Measurements from ENCODE around the gene KRTAP13-2. TPM values are rescaled to one million over a fixed set of nuclear protein-coding genes. Genes with fewer than 3 reads are reported as not detected.

KRTAP13-2 gene
- total RNA-seq, 1 experiment from 2014 or later: not detected

DNA sequence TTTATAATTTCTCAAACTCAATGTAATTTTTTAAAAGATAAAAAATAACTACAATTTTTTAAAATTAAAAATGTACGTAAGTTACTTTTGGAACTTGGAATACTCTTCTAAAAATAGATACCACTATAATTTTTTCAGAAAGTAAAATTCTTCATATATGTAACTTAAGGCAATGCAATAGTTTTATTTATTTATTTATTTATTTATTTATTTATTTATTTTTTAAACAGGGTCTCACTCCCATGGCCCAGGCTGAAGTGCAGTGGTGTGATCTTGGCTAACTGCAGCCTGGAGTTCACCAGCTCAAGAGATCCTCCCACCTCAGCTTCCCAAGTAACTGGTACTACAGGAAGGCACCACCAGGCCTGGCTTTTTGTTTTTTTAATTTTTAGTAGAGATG lies 20.5 kb downstream of the KRTAP13-2 start:
- Mint-ChIP-seq H3K4me1 (ENCODE audit: low read depth, unreplicated experiment) (no peaks in the 10 kb centered on the region), H3K36me3 (ENCODE audit: insufficient read depth, unreplicated experiment) (no peaks in the 10 kb centered on the region), H3K27me3 (ENCODE audit: unreplicated experiment) (peaks cover 18% of the 10 kb centered on the region), H3K27ac (ENCODE audit: unreplicated experiment) (no peak overlapping the region), H3K9me3 (ENCODE audit: low read depth, unreplicated experiment) (peaks cover 3% of the 10 kb centered on the region), H3K4me3 (ENCODE audit: low read depth, unreplicated experiment) (no peak overlapping the region)
- BruUV-seq (replicated peaks): no TSS peak
- CTCF ChIA-PET: no interaction called here
- no peak for TF ChIP-seq CTCF (IDR thresholded peaks at IDR 0.05; ENCODE audit: unreplicated experiment)
- intact Hi-C loops (cut with micrococcal nuclease; ENCODE audit: unreplicated experiment): no loop called here
- DNase-seq: no peak

DNA sequence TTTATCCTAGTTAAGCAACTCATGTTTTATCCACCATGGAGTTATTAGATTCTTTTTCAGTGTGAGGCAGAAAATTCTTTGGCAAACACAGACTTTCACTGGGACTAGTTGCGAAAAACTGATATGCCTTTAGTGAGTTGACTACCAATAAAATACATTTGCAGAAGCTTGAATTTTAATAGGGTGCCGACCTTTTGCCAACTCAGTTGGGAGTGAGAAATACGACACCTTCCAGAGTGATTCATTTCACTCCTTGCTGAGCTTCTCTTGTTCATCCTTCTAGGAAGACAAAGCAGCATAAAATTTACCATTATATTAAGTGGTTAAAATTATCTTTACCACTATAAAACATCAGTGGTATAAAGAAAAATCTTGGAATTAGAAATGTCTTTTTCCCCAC lies 22.5 kb downstream of the KRTAP13-2 start:
- no peak overlapping the region for H3K4me3 Mint-ChIP-seq (ENCODE audit: low read depth, unreplicated experiment)
- intact Hi-C loops (cut with micrococcal nuclease; ENCODE audit: unreplicated experiment): no loop called here
- BruUV-seq (replicated peaks): no TSS peak
- H3K4me1 Mint-ChIP-seq (ENCODE audit: low read depth, unreplicated experiment): no peaks in the 10 kb centered on the region
- H3K36me3 Mint-ChIP-seq (ENCODE audit: insufficient read depth, unreplicated experiment): no peaks in the 10 kb centered on the region
- H3K27me3 Mint-ChIP-seq (ENCODE audit: unreplicated experiment): peaks cover 9% of the 10 kb centered on the region
- CTCF ChIA-PET: no interaction called here
- no peak overlapping the region for H3K27ac Mint-ChIP-seq (ENCODE audit: unreplicated experiment)
- H3K9me3 Mint-ChIP-seq (ENCODE audit: low read depth, unreplicated experiment): peaks cover 2% of the 10 kb centered on the region
- TF ChIP-seq CTCF (IDR thresholded peaks at IDR 0.05; ENCODE audit: unreplicated experiment): no peak
- no peak for DNase-seq

- intact Hi-C loops (cut with micrococcal nuclease; ENCODE audit: unreplicated experiment): no loop called here
- CTCF ChIA-PET: interaction anchor here (0.6 kb wide), 1 partner anchor 165 kb away, joined by 3 read pairs; no protein-coding TSS in a partner anchor
- no peak for DNase-seq
- no peak within 1 kb of the TSS for H3K27ac Mint-ChIP-seq (ENCODE audit: unreplicated experiment)
- no peaks in the 10 kb centered on the region for H3K36me3 Mint-ChIP-seq (ENCODE audit: insufficient read depth, unreplicated experiment)
- H3K9me3 Mint-ChIP-seq (ENCODE audit: low read depth, unreplicated experiment): no peaks in the 10 kb centered on the region
- no peak within 1 kb of the TSS for H3K4me3 Mint-ChIP-seq (ENCODE audit: low read depth, unreplicated experiment)
- H3K4me1 Mint-ChIP-seq (ENCODE audit: low read depth, unreplicated experiment): no peaks in the 10 kb centered on the region
- no peak for TF ChIP-seq CTCF (IDR thresholded peaks at IDR 0.05; ENCODE audit: unreplicated experiment)
- no peaks in the 10 kb centered on the region for H3K27me3 Mint-ChIP-seq (ENCODE audit: unreplicated experiment)
- BruUV-seq (replicated peaks): no TSS peak
Measured at GRCh38 chr21:30348506-30348905, 23.6 kb downstream of the KRTAP13-2 start, which contains the start of gene KRTAP23-1. Gene KRTAP23-1, minus strand, starts transcription at chr21:30348606. Its CDS starts 0 bp downstream, at chr21:30348606.

DNA sequence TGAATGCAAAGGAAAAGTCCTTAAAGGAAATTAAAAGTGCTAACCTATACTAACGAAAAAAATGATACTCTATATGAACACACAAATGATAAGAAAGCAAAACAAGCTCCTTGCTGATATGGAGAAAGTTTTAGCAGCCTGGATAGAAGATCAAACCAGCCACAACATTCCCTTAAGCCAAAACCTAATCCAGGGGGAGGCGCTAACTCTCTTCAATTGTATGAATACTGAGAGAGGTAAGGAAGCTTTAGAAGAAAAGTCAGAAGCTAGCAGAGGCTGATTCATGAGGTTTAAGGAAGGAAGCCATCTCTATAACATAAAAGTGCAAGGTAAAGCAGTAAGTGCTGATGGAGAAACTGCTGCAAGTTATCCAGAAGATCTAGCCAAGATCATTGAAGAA lies 27.1 kb downstream of the KRTAP13-2 start:
- Mint-ChIP-seq H3K4me3 (ENCODE audit: low read depth, unreplicated experiment) (no peak overlapping the region), H3K36me3 (ENCODE audit: insufficient read depth, unreplicated experiment) (no peaks in the 10 kb centered on the region), H3K27ac (ENCODE audit: unreplicated experiment) (no peak overlapping the region), H3K27me3 (ENCODE audit: unreplicated experiment) (no peaks in the 10 kb centered on the region), H3K4me1 (ENCODE audit: low read depth, unreplicated experiment) (no peaks in the 10 kb centered on the region), H3K9me3 (ENCODE audit: low read depth, unreplicated experiment) (no peaks in the 10 kb centered on the region)
- TF ChIP-seq CTCF (IDR thresholded peaks at IDR 0.05; ENCODE audit: unreplicated experiment): no peak
- intact Hi-C loops (cut with micrococcal nuclease; ENCODE audit: unreplicated experiment): no loop called here
- DNase-seq: no peak
- CTCF ChIA-PET: no interaction called here
- BruUV-seq (replicated peaks): no TSS peak
